Measurements from ENCODE around the gene RBBP8NL.

DNA sequence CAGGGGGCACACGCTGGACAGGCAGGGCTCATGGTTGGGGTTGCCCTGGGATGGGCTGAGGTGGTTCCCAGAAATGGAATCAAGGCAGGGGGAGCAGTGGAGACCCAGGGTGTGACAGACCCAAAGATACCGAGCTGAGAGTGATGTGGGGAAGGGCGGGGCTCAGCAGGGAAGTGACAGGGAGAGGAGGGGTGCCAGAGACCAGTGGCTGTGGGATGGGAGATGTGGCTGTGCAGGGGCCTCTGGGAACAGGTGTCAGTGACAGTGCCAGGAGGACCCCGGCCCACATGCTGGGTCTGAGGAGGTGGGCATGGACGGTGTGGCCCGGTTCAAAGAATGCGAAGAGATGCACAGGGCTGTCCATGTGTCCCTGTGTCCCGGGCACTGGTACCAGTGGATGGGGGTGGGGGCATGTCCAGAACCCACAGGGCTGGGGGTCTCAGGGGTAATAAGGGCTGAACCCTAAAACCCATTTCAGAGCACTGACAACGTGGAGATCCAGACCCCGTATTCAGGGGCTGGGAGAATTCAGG, 21.3 kb downstream of the RBBP8NL start:
- TF ChIP-seq ESRRA (CRISPR knock-in tag; IDR thresholded peaks at IDR 0.05; ENCODE audit: borderline replicate concordance), result no peak
- TF ChIP-seq, protein P1, sequence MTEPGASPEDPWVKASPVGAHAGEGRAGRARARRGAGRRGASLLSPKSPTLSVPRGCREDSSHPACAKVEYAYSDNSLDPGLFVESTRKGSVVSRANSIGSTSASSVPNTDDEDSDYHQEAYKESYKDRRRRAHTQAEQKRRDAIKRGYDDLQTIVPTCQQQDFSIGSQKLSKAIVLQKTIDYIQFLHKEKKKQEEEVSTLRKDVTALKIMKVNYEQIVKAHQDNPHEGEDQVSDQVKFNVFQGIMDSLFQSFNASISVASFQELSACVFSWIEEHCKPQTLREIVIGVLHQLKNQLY (CRISPR knock-in tag; IDR thresholded peaks at IDR 0.05), result no peak
- no peak for TF ChIP-seq MAX (CRISPR knock-in tag; IDR thresholded peaks at IDR 0.05)
- TF ChIP-seq AFF4 (CRISPR knock-in tag; IDR thresholded peaks at IDR 0.05; ENCODE audit: borderline replicate concordance), result no peak
- TF ChIP-seq, protein P2, sequence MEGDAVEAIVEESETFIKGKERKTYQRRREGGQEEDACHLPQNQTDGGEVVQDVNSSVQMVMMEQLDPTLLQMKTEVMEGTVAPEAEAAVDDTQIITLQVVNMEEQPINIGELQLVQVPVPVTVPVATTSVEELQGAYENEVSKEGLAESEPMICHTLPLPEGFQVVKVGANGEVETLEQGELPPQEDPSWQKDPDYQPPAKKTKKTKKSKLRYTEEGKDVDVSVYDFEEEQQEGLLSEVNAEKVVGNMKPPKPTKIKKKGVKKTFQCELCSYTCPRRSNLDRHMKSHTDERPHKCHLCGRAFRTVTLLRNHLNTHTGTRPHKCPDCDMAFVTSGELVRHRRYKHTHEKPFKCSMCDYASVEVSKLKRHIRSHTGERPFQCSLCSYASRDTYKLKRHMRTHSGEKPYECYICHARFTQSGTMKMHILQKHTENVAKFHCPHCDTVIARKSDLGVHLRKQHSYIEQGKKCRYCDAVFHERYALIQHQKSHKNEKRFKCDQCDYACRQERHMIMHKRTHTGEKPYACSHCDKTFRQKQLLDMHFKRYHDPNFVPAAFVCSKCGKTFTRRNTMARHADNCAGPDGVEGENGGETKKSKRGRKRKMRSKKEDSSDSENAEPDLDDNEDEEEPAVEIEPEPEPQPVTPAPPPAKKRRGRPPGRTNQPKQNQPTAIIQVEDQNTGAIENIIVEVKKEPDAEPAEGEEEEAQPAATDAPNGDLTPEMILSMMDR (IDR thresholded peaks at IDR 0.05), result no peak
- TF ChIP-seq ATF3 (CRISPR knock-in tag; conservative IDR thresholded peaks at IDR 0.05), result no peak
- no peak for TF ChIP-seq HMGXB4 (CRISPR knock-in tag; IDR thresholded peaks at IDR 0.05)
- TF ChIP-seq, protein P3, sequence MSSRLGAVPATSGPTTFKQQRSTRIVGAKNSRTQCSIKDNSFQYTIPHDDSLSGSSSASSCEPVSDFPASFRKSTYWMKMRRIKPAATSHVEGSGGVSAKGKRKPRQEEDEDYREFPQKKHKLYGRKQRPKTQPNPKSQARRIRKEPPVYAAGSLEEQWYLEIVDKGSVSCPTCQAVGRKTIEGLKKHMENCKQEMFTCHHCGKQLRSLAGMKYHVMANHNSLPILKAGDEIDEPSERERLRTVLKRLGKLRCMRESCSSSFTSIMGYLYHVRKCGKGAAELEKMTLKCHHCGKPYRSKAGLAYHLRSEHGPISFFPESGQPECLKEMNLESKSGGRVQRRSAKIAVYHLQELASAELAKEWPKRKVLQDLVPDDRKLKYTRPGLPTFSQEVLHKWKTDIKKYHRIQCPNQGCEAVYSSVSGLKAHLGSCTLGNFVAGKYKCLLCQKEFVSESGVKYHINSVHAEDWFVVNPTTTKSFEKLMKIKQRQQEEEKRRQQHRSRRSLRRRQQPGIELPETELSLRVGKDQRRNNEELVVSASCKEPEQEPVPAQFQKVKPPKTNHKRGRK (CRISPR knock-in tag; IDR thresholded peaks at IDR 0.05; ENCODE audit: borderline replicate concordance), result no peak
- no peak for TF ChIP-seq ATF6 (CRISPR knock-in tag; IDR thresholded peaks at IDR 0.05)

Measured in WTC11 (cell line).